Parathyroid adenoma (tissue), 2 donors: ENCODE results near the gene HLCS.
"Not testable (repeated sequence)": the region's sequence is repeated elsewhere in the genome, so short reads cannot be mapped to it uniquely, and the experiment has no call there.

Experiments
- H2AFZ ChIP-seq: fragments of 300-600 bp; sonication (generic); one replicate; pipeline ENCODE4 v1.7.0; 2017; ENCODE audit warnings: antibody characterized with exemption, mild to moderate bottlenecking
- H3K27ac ChIP-seq: fragments of 300-600 bp; sonication (generic); one replicate; pipeline ENCODE4 v1.7.0; 2017
- H3K27me3 ChIP-seq: fragments of 300-600 bp; sonication (generic); one replicate; pipeline ENCODE4 v1.7.0; 2017; ENCODE audit warnings: low read length; ENCODE audit not compliant: control insufficient read depth, insufficient read depth
- H3K36me3 ChIP-seq: fragments of 300-600 bp; sonication (generic); one replicate; pipeline ENCODE4 v1.7.0; 2017; ENCODE audit warnings: low read length; ENCODE audit not compliant: control insufficient read depth, insufficient read depth
- H3K4me1 ChIP-seq: fragments of 300-600 bp; sonication (generic); one replicate; pipeline ENCODE4 v1.7.0; 2017; ENCODE audit warnings: control low read depth
- H3K4me2 ChIP-seq: fragments of 300-600 bp; sonication (generic); one replicate; pipeline ENCODE4 v1.7.0; 2017; ENCODE audit warnings: low read length
- H3K4me3 ChIP-seq: fragments of 300-600 bp; sonication (generic); one replicate; pipeline ENCODE4 v1.7.0; 2017; ENCODE audit warnings: low read depth, low read length
- H3K79me2 ChIP-seq: fragments of 300-600 bp; sonication (generic); one replicate; pipeline ENCODE4 v1.7.0; 2017; ENCODE audit warnings: control low read depth
- H3K9ac ChIP-seq: fragments of 300-600 bp; sonication (generic); one replicate; pipeline ENCODE4 v1.7.0; 2017; ENCODE audit warnings: mild to moderate bottlenecking
- H3K9me3 ChIP-seq: fragments of 300-600 bp; sonication (generic); one replicate; pipeline ENCODE4 v1.7.0; 2017; ENCODE audit warnings: low read length; ENCODE audit not compliant: control insufficient read depth
- TF ChIP-seq, protein P1 (sequence below): fragments of 300-600 bp; sonication (generic); IDR thresholded peaks from one replicate; pipeline ENCODE4 v1.7.0; 2017; ENCODE audit warnings: antibody characterized with exemption, mild to moderate bottlenecking
- donor health status: primary hyperparathyroidism.

Gene HLCS

DNA sequence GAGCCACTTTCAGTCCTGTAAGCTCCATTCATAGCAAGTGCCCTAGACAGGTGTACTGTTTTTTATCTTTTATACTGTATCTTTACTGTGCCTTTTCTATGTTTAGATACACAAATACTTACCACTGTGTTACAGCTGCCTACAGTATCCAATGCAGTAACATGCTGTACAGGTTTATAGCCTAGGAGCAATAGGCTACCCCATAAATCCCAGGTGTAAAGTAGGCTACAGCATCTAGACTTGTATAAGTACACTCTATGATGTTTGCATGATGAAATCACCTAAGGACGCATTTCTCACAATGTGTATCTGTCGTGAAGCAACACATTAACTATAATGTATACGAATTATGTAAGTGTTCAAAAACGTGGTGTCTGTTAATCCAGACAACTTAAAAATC, 10.7 kb downstream of the HLCS start:
- no peak overlapping the region for H3K4me3 ChIP-seq
- H3K36me3 ChIP-seq, result no peaks in the 10 kb centered on the region
- no peak overlapping the region for H3K4me2 ChIP-seq
- no peaks in the 10 kb centered on the region for H3K79me2 ChIP-seq
- no peak overlapping the region for H2AFZ ChIP-seq
- H3K9me3 ChIP-seq, result no peaks in the 10 kb centered on the region
- no peak overlapping the region for H3K9ac ChIP-seq
- H3K27ac ChIP-seq, result no peak overlapping the region
- TF ChIP-seq, protein P1, sequence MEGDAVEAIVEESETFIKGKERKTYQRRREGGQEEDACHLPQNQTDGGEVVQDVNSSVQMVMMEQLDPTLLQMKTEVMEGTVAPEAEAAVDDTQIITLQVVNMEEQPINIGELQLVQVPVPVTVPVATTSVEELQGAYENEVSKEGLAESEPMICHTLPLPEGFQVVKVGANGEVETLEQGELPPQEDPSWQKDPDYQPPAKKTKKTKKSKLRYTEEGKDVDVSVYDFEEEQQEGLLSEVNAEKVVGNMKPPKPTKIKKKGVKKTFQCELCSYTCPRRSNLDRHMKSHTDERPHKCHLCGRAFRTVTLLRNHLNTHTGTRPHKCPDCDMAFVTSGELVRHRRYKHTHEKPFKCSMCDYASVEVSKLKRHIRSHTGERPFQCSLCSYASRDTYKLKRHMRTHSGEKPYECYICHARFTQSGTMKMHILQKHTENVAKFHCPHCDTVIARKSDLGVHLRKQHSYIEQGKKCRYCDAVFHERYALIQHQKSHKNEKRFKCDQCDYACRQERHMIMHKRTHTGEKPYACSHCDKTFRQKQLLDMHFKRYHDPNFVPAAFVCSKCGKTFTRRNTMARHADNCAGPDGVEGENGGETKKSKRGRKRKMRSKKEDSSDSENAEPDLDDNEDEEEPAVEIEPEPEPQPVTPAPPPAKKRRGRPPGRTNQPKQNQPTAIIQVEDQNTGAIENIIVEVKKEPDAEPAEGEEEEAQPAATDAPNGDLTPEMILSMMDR, result no peak
- no peaks in the 10 kb centered on the region for H3K27me3 ChIP-seq
- H3K4me1 ChIP-seq, result no peaks in the 10 kb centered on the region

GRCh38 chr21:36952331-36952730, 14.1 kb downstream of the HLCS start:
- not testable (repeated sequence) for H3K27ac ChIP-seq, H3K4me1 ChIP-seq, H3K79me2 ChIP-seq, H3K9ac ChIP-seq, H2AFZ ChIP-seq, H3K4me2 ChIP-seq, H3K9me3 ChIP-seq, H3K27me3 ChIP-seq, H3K4me3 ChIP-seq, H3K36me3 ChIP-seq

DNA sequence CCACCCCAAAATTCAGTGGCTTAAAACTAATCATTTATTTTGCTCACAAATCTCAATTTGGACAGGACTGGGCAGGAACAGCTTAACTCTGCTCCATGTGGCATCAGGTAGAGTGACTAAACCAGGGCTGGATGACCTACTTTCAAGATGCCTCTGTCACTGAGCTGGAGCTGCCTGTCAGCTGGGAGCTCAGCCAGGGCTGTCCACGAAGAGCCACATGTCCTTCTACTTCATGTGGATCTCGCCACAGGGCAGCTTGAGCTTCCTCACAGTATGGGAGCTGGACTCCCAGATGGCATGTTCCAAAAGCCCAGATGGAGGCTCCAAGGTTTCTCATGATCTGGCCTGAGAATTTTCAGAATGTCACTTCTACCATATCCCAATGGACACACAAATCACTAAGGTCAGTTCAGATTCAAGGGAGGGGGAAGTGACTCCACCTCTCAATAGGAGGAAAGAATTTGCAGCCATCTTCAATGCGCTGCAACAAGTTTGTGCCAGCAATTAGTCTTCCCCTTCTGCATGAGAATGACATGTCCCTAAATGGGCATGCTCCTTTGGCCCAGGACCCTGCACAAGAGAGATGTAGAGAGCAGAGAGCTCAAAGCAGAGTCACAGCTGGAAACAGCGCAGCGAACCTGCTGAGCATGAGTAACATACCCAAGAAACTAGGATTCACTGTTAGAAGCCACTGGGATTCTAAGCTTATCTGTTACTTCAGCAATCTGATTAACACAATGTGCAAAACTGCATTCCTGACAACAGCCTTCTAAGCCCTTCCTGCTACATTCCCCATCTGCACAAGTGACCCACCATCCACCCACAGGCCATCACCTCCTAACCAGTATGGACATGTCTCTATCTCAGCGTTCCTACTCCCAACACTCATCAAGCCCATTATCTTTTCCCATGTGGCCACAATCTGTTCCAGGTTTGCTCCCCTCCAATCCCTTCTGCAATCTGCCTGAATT, 17.0 kb downstream of the HLCS start:
- Histone ChIP-seq H3K79me2 (no peaks in the 10 kb centered on the region), H3K4me1 (no peaks in the 10 kb centered on the region), H3K27ac (no peak overlapping the region), H3K4me2 (no peak overlapping the region), H3K9ac (no peak overlapping the region), H3K27me3 (no peaks in the 10 kb centered on the region), H3K4me3 (no peak overlapping the region), H3K36me3 (no peaks in the 10 kb centered on the region), H2AFZ (no peak overlapping the region), H3K9me3 (no peaks in the 10 kb centered on the region)
- TF ChIP-seq, protein P1, result no peak

GRCh38 chr21:36948686-36949085, 17.8 kb downstream of the HLCS start:
- Histone ChIP-seq H3K79me2 (no peaks in the 10 kb centered on the region), H3K4me3 (no peak overlapping the region), H3K4me2 (no peak overlapping the region), H3K4me1 (no peaks in the 10 kb centered on the region), H3K27me3 (no peaks in the 10 kb centered on the region), H2AFZ (no peak overlapping the region), H3K9ac (no peak overlapping the region), H3K9me3 (no peaks in the 10 kb centered on the region), H3K36me3 (no peaks in the 10 kb centered on the region), H3K27ac (no peak overlapping the region)
- TF ChIP-seq, protein P1, result no peak

DNA sequence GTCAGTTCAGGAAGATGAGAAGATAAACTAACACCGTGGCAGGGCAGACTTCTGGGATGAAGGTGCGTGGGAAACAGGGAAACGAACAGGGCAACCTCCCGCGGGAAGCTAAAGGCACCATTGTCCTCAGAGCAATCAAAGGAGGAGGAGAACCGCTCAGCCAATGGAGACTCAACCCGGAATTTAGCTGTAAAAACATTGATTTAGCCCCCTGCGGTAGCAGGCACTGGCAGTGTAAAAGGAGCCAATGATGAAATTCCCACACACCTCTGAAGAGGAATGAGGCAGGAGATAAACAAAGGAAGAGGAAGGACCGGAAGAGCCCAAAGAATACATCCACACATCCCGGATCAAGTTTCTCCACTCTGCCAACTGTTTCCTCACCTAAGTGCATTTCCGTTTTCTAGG, 19.5 kb downstream of the HLCS start:
- no peaks in the 10 kb centered on the region for H3K79me2 ChIP-seq
- no peak overlapping the region for H3K27ac ChIP-seq
- no peaks in the 10 kb centered on the region for H3K4me1 ChIP-seq
- no peak overlapping the region for H3K4me2 ChIP-seq
- H3K9me3 ChIP-seq, result no peaks in the 10 kb centered on the region
- H3K9ac ChIP-seq, result no peak overlapping the region
- no peak overlapping the region for H2AFZ ChIP-seq
- no peaks in the 10 kb centered on the region for H3K36me3 ChIP-seq
- no peak overlapping the region for H3K4me3 ChIP-seq
- no peaks in the 10 kb centered on the region for H3K27me3 ChIP-seq
- TF ChIP-seq, protein P1, result no peak
